Measurements from ENCODE around the gene RSPH6A.

DNA sequence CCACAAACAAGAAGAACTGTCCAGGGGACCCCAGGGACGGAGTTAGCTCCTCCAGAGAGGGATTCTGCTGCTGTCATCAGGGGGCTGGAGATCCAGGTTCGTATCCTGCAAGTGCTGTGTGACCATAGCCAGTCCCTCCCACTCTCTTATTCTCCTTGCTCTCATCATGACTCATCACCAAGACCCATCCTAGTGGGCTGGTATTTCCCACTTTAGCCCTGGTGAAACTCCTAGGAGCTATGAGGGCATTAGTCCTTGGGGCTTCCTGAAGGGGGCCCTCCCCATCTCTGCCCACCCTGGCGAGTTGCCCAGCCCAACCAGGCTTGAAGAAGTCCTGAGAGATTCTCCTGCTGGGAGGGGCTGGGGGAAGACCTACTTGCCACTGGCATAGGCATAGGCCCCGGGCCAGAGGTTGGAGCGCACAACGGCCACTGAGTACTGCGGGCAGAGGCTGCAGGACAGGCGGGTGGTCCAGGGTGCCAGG, 15.0 kb downstream of the RSPH6A start:
- TF ChIP-seq, protein P1, sequence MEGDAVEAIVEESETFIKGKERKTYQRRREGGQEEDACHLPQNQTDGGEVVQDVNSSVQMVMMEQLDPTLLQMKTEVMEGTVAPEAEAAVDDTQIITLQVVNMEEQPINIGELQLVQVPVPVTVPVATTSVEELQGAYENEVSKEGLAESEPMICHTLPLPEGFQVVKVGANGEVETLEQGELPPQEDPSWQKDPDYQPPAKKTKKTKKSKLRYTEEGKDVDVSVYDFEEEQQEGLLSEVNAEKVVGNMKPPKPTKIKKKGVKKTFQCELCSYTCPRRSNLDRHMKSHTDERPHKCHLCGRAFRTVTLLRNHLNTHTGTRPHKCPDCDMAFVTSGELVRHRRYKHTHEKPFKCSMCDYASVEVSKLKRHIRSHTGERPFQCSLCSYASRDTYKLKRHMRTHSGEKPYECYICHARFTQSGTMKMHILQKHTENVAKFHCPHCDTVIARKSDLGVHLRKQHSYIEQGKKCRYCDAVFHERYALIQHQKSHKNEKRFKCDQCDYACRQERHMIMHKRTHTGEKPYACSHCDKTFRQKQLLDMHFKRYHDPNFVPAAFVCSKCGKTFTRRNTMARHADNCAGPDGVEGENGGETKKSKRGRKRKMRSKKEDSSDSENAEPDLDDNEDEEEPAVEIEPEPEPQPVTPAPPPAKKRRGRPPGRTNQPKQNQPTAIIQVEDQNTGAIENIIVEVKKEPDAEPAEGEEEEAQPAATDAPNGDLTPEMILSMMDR (IDR thresholded peaks at IDR 0.05; ENCODE audit: poor library complexity): no peak
- TF ChIP-seq EZH2 (IDR thresholded peaks at IDR 0.05; ENCODE audit: borderline replicate concordance) (no peak), EZH2phosphoT487 (IDR thresholded peaks at IDR 0.05; ENCODE audit: low read depth, severe bottlenecking, unreplicated experiment) (no peak)

All from hepatocyte (in vitro differentiated cells).